Measurements from ENCODE around the gene TPRG1.

GRCh38 chr3:189160519-189161309 is 11.1 kb upstream of the TPRG1 start:
- TF ChIP-seq SPI1 (IDR thresholded peaks at IDR 0.05; ENCODE audit: low read depth, low read length) (no peak), POLR2AphosphoS5 (IDR thresholded peaks at IDR 0.05; ENCODE audit: low read depth, low read length) (no peak), POLR2A (IDR thresholded peaks at IDR 0.05; ENCODE audit: low read depth, low read length) (no peak)
